HG02973 (cell line): ENCODE data around the gene KIF11.
"Not testable (repeated sequence)": the region's sequence is repeated elsewhere in the genome, so short reads cannot be mapped to it uniquely, and the experiment has no call there.

Experiments
- ATAC-seq: cut with Tn5 transposase; IDR thresholded peaks from one replicate; pipeline ENCODE4 v1.9.1; 2021; ENCODE audit warnings: moderate library complexity; ENCODE audit not compliant: unreplicated experiment

Gene KIF11

DNA sequence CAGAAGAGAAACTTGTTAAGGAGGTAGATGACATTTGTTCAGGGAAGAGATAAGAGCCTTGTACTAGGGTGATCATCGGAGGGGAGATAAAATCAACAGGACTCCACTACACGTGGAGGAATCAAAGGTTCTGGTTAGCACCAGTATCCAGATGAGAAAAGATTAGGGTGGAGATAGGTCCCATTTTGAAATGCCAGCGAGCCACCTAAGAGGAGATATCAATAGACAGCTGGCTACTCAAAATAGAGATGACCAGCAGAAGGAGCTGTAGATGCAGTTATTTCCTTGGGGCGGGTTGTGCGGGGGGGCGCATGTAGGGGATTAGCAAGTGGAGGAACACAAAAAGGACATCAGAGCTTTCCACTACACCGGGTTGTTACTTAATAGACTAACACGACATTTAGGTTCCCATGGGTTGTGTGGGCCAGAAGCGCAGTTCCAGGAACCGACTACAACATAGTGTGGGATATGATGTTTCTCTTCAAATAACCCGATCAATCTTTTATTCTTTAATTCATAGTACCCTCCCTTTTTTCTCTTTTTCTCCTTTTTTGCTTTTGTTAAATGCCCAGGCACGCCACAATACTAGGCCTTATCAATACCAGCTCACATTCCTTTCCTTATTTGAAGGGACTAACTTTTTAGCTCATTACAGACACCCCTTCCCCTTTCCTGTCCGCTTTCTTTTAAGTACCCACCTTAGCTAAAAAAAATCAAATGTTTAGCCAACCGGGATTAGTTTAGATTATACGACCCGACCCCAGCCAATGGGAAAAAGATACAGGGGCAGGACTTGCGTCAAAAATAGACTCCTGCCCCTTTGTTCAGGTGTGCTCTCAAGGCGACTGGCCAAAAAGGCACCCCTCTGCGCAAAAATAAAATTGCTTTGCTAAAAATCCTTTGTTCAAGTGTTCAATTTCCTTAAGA, 2.0 kb upstream of the KIF11 start:
- no peak for ATAC-seq

DNA sequence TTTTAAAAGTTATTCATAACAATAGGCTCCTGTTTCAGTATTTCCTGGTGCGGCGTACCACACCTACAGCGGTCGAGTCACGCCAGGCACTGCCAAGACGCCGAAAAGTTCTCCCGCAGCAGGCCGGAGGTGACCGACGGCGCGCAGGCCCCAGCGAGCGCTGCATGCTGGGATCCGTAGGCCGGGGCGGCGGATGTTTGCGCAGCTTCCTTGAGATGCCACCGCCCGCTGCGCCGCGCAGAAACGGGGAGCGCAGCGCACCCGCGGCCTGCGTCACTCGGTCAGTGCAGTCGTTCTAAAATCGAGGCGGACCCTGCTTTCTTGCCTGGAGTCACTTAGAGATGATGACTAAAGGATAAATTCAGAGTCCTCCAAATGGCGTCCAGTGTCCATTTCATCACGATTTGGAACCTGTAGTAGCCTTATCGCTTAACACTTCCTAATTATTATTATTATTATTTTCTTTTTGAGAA, 1.3 kb upstream of the KIF11 start:
- peak; percentile 79 for ATAC-seq

DNA sequence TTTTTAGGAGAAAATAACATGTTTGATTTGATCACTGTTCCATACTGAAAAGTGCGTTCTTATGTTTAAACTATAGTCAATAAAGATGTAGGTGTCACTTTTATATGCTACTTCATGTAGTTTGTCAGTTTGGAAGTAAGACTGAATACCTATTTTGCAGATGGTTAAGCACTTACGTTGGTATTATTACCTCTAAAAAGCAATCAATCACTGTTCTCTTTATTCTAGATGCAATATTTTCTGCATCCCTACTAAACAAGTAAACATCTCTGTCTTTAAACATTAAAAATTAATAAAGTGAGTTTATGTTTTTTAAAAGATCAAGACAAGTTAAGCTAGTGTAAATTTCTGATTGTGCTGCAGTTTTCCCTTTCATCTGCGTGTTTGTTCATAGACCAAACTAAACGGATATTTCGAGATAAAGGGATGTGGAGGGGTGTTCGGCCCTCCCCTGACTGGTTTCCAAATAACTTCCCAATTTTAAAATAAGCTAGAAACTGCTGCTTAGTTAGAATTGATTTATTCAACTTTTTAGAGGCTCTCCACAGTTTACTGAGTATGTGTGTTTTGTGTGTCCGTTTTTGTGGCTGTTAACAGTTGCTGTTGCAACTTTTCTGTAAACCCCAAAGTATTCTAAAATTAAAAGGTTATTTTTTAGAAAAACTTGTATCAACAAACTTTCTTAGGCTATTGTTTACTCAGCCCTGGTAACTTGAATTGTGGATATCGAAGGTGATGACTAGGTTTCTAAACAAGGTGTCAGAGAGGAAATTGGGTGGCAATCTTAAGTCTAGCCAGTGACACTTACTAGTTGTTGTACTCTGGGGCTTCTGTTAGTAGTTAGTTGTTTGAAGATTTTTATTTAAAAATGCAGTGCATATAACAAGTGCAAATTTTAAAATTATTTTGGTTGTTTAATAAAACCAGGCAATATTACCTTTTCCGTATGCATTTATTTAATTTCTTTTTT, 974 bp downstream of the KIF11 start:
- no peak for ATAC-seq

DNA sequence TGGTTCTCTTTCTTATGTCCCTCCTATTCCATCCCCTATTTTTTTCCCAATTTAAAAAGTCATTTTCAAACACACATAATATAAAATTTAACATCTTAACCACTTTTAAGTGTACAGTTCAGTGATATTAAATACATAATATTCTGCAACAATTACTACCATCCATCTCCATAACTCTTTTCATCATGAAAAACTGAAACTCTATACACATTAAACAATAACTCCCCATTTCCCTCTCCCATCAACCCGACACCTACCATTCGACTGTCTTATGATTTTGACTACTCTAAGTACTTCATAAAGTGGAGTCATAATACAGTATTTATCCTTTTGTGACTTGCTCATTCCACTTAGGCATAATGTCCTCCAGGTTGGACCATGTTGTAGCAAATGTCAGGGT, 2.6 kb downstream of the KIF11 start:
- no peak for ATAC-seq

DNA sequence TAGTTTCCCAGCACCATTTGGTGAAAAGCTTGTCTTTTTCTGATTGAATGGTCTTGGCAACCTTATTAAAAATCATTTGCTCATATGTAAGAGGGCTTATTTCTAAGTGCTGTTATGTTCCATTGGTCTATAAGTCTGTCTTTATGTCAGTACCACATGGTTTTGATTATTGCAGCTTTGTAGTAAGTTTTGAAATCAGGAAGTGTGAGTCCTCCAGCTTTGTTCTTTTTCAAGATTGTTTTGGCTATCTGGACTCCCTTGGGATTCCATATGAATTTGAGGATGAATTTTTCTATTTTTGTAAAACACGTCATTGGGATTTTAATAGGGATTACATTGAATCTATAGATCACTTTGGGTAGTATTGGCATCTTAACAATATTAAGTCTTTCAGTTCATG, 5.4 kb downstream of the KIF11 start:
- no peak for ATAC-seq

DNA sequence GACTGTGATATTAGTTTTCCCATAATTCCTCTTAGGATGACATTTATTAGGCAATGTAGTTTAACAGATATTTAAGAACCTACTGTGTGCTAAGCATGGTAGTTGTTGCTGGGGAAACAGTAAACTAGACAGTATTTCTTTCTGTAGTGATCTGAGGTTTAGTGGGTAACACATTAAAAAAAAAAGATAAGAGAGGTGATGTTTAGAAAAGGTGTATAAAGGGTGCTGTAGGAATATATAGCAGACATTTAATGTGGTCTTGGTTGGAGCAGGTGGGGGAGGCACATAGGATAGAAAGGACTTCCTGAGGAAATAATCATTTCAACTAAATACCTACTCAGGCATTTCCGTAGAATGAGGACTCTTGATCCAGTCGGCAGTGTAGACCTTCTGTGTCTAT, 11.9 kb downstream of the KIF11 start:
- ATAC-seq = no peak

DNA sequence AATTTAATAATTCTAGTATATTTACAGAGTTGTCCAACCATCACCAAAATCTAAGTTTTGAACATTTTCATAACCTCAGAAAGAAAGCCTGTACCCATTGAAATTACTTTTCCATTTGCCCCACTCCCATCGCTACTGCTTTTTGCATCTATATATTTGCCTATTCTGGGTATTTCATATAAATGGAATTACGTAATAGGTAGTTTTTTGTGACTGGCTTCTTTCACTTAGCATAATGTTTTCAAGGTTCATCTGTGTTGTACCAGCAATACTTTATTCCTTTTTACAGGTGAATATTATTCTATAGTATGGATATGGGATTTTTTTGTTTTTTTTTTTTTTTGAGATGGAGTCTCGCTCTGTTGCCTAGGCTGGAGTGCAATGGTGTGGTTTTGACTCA, 22.6 kb downstream of the KIF11 start:
- ATAC-seq = no peak

DNA sequence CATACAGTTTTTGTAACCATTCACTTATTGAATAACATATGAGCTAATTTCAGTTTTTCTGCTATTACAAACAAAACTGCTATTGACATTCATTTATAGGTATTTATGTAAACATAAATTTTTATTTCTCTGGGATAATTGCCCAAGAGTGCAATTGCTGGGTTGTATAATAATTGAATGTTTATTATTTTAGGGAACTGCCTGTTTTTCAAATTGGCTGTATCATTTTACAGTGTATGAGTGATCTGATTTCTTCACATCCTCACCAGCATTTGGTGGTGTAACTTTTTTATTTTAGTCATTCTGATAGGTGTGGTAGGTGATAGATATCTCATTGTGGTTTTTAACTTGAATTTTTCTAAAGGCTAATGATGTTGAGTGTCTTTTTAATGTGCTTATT, 26.4 kb downstream of the KIF11 start:
- ATAC-seq = no peak

DNA sequence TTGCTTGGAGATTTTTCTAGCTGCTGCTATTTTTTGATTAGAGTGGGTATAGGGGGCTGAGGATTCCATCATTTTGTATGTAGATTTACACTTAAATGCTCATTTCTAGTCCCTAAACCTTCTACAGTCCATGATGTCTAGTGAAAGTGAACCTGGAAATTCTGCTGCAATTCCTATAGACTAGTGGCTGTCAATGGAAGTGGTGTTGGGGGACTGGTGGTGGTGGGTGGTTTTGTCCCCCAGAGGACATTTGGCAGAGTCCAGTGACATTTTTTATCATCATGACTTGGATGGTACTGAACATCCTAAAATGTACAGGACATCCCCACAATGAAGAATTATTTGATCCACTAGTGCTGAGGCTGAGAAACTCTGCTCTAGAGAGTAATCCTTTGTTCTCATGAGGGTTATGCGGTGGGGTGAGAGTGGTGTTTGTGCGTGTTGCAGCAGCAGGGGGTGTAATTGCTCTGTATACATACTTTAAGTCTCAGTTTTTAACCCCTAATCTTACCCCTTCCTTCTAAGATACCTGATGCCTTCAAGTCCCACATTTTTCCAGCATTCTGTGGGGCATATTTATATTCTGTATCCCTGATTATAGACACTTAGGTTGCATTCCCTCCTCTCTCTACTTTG, 35.0 kb downstream of the KIF11 start:
- no peak for ATAC-seq

DNA sequence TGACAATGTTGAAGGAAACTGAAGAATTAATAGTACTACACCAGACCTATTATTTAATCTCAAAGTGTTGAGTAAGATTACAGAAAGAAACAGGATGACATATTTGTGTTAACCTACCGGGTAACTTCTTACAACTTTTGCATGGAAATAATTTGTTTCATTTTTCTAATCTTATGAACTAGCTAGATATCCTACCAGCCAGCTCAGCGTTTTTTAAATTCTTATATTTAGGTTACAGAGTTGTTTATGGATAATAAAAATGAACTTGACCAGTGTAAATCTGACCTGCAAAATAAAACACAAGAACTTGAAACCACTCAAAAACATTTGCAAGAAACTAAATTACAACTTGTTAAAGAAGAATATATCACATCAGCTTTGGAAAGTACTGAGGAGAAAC, 37.0 kb downstream of the KIF11 start:
- ATAC-seq = no peak

DNA sequence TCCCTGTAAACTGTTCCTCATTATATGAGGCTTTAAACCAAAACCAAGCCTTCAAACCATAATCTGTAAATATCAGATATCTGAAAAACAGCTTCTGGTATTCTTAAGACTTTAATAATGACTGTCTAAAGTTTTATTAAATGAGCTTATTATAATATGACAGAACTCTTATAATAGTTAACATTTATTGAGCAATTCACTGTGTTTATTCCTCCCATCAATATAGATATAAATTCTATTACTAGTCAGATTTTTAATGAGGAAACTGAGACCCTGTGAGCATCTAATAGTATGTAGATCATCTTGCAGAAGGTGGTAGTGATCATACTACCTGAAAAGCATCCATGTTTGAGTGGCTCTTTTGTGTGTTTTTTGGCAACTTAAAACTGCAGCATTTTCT, 45.1 kb downstream of the KIF11 start:
- ATAC-seq = no peak

DNA sequence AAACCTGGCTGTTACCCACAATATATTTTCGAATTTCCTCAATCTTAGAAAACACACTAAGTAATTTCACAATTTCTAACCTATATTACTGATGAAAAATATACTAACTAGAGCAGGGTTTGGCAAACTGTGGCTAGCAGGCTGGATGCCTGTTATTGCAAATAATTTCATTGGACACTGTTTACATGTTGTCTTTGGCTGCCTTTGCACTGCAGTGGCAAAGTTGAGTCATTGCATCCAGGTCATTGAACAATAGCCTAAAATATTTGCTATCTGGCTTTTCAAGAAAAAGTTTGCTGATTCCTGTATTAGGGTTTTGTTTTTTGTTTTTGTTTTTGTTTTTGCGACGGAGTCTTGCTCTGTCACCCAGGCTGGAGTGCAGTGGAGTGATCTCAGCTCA, 47.2 kb downstream of the KIF11 start:
- ATAC-seq = no peak

DNA sequence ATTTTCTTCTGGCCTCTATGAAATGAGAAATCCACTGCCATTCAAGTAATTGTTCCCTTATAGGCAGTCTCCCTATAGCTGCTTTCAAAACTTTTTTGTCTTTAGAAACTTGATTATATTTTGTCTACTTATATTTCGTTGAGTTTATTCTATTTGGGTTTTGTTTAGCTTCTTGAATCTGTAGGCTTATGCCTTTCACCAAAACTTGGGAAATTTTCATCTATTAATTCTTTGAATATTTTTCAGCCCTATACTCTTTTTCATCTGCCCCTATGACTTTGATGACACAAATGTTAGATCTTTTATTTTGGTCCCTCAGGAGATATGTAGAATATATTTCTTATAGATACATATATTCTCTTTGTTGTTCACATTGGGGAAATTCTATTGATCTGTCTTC, 48.6 kb downstream of the KIF11 start:
- no peak for ATAC-seq

DNA sequence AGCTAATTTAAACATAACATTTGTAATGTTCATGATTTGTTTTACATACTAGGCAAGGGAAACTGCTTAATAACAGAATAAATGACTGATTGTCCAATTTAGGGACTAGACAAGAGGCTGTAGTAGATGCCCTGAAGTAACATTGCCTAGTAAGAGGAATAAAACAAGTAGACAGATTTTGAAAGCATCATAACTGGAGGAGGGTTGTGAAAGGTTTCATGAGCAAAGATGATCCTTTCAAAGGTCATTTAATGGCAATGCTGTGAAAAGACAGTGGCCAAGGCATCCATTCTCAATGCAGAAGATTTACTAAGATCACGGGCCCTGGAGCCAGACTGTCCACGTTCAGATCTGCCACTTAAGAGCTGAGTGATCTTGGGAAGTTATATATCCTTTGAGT, 52.0 kb downstream of the KIF11 start:
- no peak for ATAC-seq

DNA sequence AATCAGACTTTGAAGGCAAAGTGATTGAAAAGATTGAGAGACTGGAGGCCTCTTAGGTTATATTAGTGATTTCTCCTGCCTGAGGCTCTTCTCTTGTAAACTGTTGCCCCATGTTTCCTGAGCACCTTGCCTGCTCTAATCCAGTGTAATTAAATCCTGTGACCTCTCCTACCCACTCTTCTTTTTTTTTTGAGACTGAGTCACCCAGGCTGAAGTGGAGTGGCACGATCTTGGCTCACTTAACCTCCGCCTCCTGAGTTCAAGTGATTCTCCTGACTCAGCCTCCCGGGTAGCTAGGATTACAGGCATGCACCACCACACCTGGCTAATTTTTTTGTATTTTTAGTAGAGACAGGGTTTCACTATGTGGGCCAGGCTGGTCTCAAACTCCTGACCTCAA, 57.9 kb downstream of the KIF11 start:
- not testable (repeated sequence) for ATAC-seq

DNA sequence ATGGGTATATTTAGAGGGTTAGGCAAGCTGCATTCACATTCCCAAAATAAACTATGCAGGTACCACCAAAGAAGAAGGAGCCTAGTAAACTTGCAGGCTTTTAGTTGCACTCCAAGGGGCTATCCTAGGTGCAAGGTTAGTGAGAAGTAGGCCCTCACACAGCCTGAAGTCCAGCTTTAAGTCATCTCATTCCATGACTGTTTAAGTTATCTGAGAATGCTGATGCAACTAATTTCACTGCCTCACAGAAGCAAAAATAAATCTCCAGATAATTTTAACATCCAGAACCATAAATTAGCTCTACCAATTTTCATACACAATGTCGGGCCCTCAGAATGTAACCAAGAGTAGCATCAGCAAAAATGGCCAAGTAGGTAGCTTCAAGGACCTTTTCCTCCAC, 62.5 kb downstream of the KIF11 start:
- ATAC-seq = no peak

DNA sequence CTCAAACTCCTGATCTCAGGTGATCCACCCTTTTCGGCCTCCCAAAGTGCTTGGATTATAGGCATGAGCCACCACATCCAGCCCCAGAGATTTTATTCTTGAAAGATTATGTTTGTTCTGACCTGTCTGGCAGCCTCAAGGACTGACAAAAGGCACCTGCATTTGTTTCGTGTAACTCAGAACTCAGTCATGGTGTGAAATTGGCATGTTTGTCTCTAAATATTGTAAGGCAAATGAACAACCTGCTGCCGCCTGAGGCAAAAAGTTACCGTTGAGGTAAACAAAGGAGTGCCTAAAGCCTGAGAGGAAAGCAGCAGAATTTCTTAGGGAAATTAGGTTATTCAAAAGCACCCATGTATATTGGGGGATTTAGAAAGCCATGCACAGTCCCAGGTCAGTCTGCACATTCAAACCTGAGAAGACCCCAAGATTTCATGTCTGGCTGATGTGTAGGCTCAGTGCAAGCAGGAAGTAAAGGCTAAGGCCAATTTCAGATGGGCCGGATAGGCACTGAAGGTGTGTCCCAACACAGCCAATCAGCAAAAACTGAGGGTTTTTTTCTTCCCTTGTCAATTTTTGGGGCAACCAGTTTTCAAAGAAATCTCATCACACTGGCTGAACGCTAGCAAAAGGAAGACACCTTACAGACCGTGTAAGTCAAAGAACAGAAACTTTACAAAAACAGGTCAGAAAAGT, 63.5 kb downstream of the KIF11 start:
- ATAC-seq = no peak

DNA sequence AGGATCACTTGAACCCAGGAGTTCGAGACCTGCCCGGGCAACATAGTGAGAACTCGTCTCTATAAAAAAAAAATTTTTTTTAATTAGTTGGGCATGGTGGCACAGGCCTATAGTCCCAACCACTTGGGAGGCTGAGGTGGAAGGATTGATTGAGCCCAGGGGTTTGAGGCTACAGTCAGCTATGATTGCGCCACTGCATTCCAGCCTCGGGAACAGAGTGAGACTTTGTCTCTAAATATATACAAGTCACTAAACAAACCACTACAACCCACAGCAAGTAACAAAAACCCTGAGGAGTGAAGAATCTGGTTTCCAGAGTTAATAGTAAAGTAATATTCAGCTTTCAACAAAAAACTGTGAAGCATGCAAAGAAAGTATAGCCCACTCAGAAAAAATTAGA, 64.1 kb downstream of the KIF11 start:
- ATAC-seq = no peak

DNA sequence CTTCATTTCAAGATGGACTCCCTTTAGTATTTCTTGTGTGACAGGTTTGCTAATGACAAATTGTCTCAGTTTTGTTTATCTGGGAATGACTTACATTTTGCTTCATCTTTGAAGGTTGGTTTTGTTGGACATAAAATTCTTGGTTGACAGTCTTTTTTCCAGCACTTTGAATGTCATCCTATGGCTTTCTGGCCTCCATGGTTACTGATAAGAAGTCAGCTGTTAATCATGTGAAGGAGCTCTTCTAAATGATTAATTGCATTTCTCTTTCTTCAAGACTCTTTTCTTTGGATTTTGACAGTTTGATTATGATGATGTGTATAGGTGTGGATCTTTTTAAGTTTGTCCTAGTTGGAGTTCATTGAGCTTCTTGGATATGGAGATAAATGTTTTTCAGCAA, 69.9 kb downstream of the KIF11 start:
- no peak for ATAC-seq

DNA sequence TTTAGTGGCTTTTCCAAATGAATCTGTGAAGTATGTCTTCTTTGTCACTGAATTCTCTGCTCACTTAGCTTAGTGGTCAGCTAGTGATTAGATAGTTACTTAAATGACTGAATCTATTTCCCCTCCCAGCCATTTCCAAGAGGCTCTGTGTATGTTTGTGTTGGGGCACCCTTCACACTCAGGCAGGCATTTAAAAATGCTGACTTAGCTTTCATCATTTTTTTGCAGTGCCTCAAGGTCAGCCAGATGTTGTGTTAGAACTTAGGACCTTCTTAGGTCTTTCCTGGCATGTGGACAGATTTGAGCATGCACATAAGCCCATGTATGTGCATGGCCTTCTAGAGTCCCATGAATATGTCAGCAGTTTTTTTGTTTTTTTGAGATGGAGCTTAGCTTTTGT, 71.4 kb downstream of the KIF11 start:
- ATAC-seq = no peak

DNA sequence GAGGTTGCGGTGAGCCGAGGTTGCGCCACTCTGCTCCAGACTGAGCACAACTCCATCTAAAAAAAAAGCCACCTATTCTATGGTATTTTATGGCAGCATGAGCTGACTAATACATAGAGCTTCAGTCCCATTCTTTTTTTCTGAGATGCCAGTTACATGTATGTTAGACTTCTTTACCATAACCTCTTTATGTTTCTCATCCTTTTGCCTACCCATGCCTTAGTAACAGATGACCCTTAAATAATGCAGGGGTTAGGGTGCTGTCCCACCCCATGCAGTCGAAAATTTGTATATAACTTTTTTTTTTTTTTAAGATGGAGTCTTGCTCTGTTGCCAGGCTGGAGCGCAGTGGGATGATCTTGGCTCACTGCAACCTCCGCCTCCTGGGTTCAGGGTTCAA, 74.1 kb downstream of the KIF11 start:
- ATAC-seq = no peak
